Measurements from ENCODE around the gene ATP10A. TPM values are rescaled to one million over a fixed set of nuclear protein-coding genes. Genes with fewer than 3 reads are reported as not detected.
A peak's percentile ranks its signal among the peaks of the same experiment; 100 is the strongest.
"Not testable (repeated sequence)": the region's sequence is repeated elsewhere in the genome, so short reads cannot be mapped to it uniquely, and the experiment has no call there.

Gene ATP10A
- total RNA-seq, 2 donors from 2014 or later = 28.6 to 36.8 TPM

GRCh38 chr15:25860885-25861866, 2.0 kb downstream of the ATP10A start:
- Mint-ChIP-seq H3K27me3 (peaks cover under 1% of the 10 kb centered on the region), H3K4me3 (peak overlapping the region; percentile 95), H3K36me3 (ENCODE audit: low read depth) (peaks cover 4% of the 10 kb centered on the region), H3K4me1 (peaks cover 44% of the 10 kb centered on the region), H3K27ac (peak overlapping the region; percentile 97)
- DNase-seq = no peak
- no peaks in the 10 kb centered on the region for H3K9me3 ChIP-seq (ENCODE audit: control insufficient read depth, low read length, poor library complexity, severe bottlenecking)
- ATAC-seq = peak; percentile 46

GRCh38 chr15:25859838-25860645, 3.1 kb downstream of the ATP10A start:
- Mint-ChIP-seq H3K36me3 (ENCODE audit: low read depth) (peaks cover 6% of the 10 kb centered on the region), H3K4me3 (peak overlapping the region; percentile 95), H3K27ac (peak overlapping the region; percentile 97), H3K27me3 (no peaks in the 10 kb centered on the region), H3K4me1 (peaks cover 45% of the 10 kb centered on the region)
- DNase-seq (peak in 1 of 3 donors; percentile 26), ATAC-seq (peak; percentile 61)
- H3K9me3 ChIP-seq (ENCODE audit: control insufficient read depth, low read length, poor library complexity, severe bottlenecking) = no peaks in the 10 kb centered on the region

- no peaks in the 10 kb centered on the region for H3K9me3 ChIP-seq (ENCODE audit: control insufficient read depth, low read length, poor library complexity, severe bottlenecking)
- Mint-ChIP-seq H3K4me3 (peak overlapping the region; percentile 95), H3K27me3 (no peaks in the 10 kb centered on the region), H3K27ac (peak overlapping the region; percentile 97), H3K36me3 (ENCODE audit: low read depth) (peaks cover 6% of the 10 kb centered on the region), H3K4me1 (peaks cover 45% of the 10 kb centered on the region)
- DNase-seq (no peak), ATAC-seq (peak; percentile 1)
These were observed 4.0 kb downstream of the ATP10A start for GRCh38 chr15:25858952-25859760.

- DNase-seq; H3K27ac Mint-ChIP-seq; H3K27me3 Mint-ChIP-seq; ATAC-seq; H3K9me3 ChIP-seq (ENCODE audit: control insufficient read depth, low read length, poor library complexity, severe bottlenecking); H3K36me3 Mint-ChIP-seq (ENCODE audit: low read depth); H3K4me3 Mint-ChIP-seq: not testable (repeated sequence)
- H3K4me1 Mint-ChIP-seq = peaks cover 58% of the 10 kb centered on the region
These were observed 7.1 kb downstream of the ATP10A start for GRCh38 chr15:25856059-25856458.

GRCh38 chr15:25852661-25853524, 10.2 kb downstream of the ATP10A start:
- peak overlapping the region; percentile 60 for H3K4me3 Mint-ChIP-seq
- no peaks in the 10 kb centered on the region for H3K9me3 ChIP-seq (ENCODE audit: control insufficient read depth, low read length, poor library complexity, severe bottlenecking)
- H3K27ac Mint-ChIP-seq = peak overlapping the region; percentile 97
- ATAC-seq = no peak
- peaks cover 4% of the 10 kb centered on the region for H3K36me3 Mint-ChIP-seq (ENCODE audit: low read depth)
- DNase-seq = no peak
- H3K27me3 Mint-ChIP-seq = no peaks in the 10 kb centered on the region
- peaks cover 60% of the 10 kb centered on the region for H3K4me1 Mint-ChIP-seq

- H3K36me3 Mint-ChIP-seq (ENCODE audit: low read depth) = peaks cover 4% of the 10 kb centered on the region
- ATAC-seq (no peak), DNase-seq (no peak)
- H3K4me3 Mint-ChIP-seq = peak overlapping the region; percentile 60
- H3K4me1 Mint-ChIP-seq = peaks cover 59% of the 10 kb centered on the region
- no peaks in the 10 kb centered on the region for H3K9me3 ChIP-seq (ENCODE audit: control insufficient read depth, low read length, poor library complexity, severe bottlenecking)
- no peaks in the 10 kb centered on the region for H3K27me3 Mint-ChIP-seq
- peak overlapping the region; percentile 97 for H3K27ac Mint-ChIP-seq
These were observed 11.1 kb downstream of the ATP10A start for GRCh38 chr15:25852027-25852426.

GRCh38 chr15:25850154-25851111, 12.7 kb downstream of the ATP10A start:
- H3K4me1 Mint-ChIP-seq = peaks cover 66% of the 10 kb centered on the region

GRCh38 chr15:25849157-25849921, 13.8 kb downstream of the ATP10A start:
- peak overlapping the region; percentile 97 for H3K27ac Mint-ChIP-seq
- H3K4me1 Mint-ChIP-seq = peaks cover 61% of the 10 kb centered on the region
- peak overlapping the region; percentile 97 for H3K4me3 Mint-ChIP-seq
- DNase-seq (no peak), ATAC-seq (no peak)
- H3K36me3 Mint-ChIP-seq (ENCODE audit: low read depth) = peaks cover 2% of the 10 kb centered on the region
- H3K27me3 Mint-ChIP-seq = no peaks in the 10 kb centered on the region
- no peaks in the 10 kb centered on the region for H3K9me3 ChIP-seq (ENCODE audit: control insufficient read depth, low read length, poor library complexity, severe bottlenecking)

More at GRCh38 chr15:25850154-25851111, 12.7 kb downstream of the ATP10A start:
- ATAC-seq = peak; percentile 75
- Mint-ChIP-seq H3K27me3 (no peaks in the 10 kb centered on the region), H3K27ac (peak overlapping the region; percentile 97), H3K36me3 (ENCODE audit: low read depth) (peaks cover 3% of the 10 kb centered on the region), H3K4me3 (peak overlapping the region; percentile 97)
- DNase-seq = peak; percentile 41 to 51 (median 50)
- H3K9me3 ChIP-seq (ENCODE audit: control insufficient read depth, low read length, poor library complexity, severe bottlenecking) = no peaks in the 10 kb centered on the region

GRCh38 chr15:25848784-25849156, 14.4 kb downstream of the ATP10A start:
- peak overlapping the region; percentile 97 for H3K27ac Mint-ChIP-seq
- peak overlapping the region; percentile 97 for H3K4me3 Mint-ChIP-seq
- peaks cover 2% of the 10 kb centered on the region for H3K36me3 Mint-ChIP-seq (ENCODE audit: low read depth)

GRCh38 chr15:25848325-25848724, 14.8 kb downstream of the ATP10A start:
- Mint-ChIP-seq H3K27ac (peak overlapping the region; percentile 97), H3K4me3 (no peak overlapping the region), H3K27me3 (no peaks in the 10 kb centered on the region), H3K36me3 (ENCODE audit: low read depth) (peaks cover 2% of the 10 kb centered on the region), H3K4me1 (peaks cover 58% of the 10 kb centered on the region)
- H3K9me3 ChIP-seq (ENCODE audit: control insufficient read depth, low read length, poor library complexity, severe bottlenecking) = no peaks in the 10 kb centered on the region
- no peak for DNase-seq
- no peak for ATAC-seq

More at GRCh38 chr15:25848784-25849156, 14.4 kb downstream of the ATP10A start:
- no peaks in the 10 kb centered on the region for H3K9me3 ChIP-seq (ENCODE audit: control insufficient read depth, low read length, poor library complexity, severe bottlenecking)
- DNase-seq (no peak), ATAC-seq (no peak)
- no peaks in the 10 kb centered on the region for H3K27me3 Mint-ChIP-seq
- peaks cover 60% of the 10 kb centered on the region for H3K4me1 Mint-ChIP-seq

Measured in T-helper 17 cell (primary cell).